ENCODE results near the gene SCUBE1. TPM values are rescaled to one million over a fixed set of nuclear protein-coding genes. Genes with fewer than 3 reads are reported as not detected.
A peak's percentile ranks its signal among the peaks of the same experiment; 100 is the strongest.
"Not testable (repeated sequence)": the region's sequence is repeated elsewhere in the genome, so short reads cannot be mapped to it uniquely, and the experiment has no call there.

Gene SCUBE1
- polyA plus RNA-seq, 4 donors = 7.3 to 15.9 (median 9.0) TPM

GRCh38 chr22:43288807-43289420, 54.3 kb downstream of the SCUBE1 start:
- no peak for DNase-seq (ENCODE audit: low read depth in 4 of 4, low spot score in 2 of 4)

- DNase-seq (ENCODE audit: low read depth in 4 of 4, low spot score in 2 of 4) = no peak
These were observed 54.8 kb downstream of the SCUBE1 start for GRCh38 chr22:43288378-43288777.

- no peak for DNase-seq (ENCODE audit: low read depth in 4 of 4, low spot score in 2 of 4)
These were observed 55.7 kb downstream of the SCUBE1 start for GRCh38 chr22:43287441-43287840.

GRCh38 chr22:43281394-43281793, 61.8 kb downstream of the SCUBE1 start:
- no peak for DNase-seq (ENCODE audit: low read depth in 4 of 4, low spot score in 2 of 4)

GRCh38 chr22:43280523-43280886, 62.7 kb downstream of the SCUBE1 start:
- DNase-seq (ENCODE audit: low read depth in 4 of 4, low spot score in 2 of 4) = not testable (repeated sequence)

- no peak for DNase-seq (ENCODE audit: low read depth in 4 of 4, low spot score in 2 of 4)
These were observed 63.2 kb downstream of the SCUBE1 start for GRCh38 chr22:43279867-43280522.

- peak in 1 of 4 donors; percentile 69 for DNase-seq (ENCODE audit: low read depth in 4 of 4, low spot score in 2 of 4)
These were observed 65.1 kb downstream of the SCUBE1 start for GRCh38 chr22:43277987-43278601.

- no peak for DNase-seq (ENCODE audit: low read depth in 4 of 4, low spot score in 2 of 4)
These were observed 66.1 kb downstream of the SCUBE1 start for GRCh38 chr22:43277091-43277490.

GRCh38 chr22:43276321-43276720, 66.9 kb downstream of the SCUBE1 start:
- DNase-seq (ENCODE audit: low read depth in 4 of 4, low spot score in 2 of 4) = no peak

GRCh38 chr22:43275545-43276317, 67.4 kb downstream of the SCUBE1 start:
- no peak for DNase-seq (ENCODE audit: low read depth in 4 of 4, low spot score in 2 of 4)

- DNase-seq (ENCODE audit: low read depth in 4 of 4, low spot score in 2 of 4) = no peak
These were observed 68.5 kb downstream of the SCUBE1 start for GRCh38 chr22:43274595-43275240.

- DNase-seq (ENCODE audit: low read depth in 4 of 4, low spot score in 2 of 4) = no peak
These were observed 69.2 kb downstream of the SCUBE1 start for GRCh38 chr22:43273902-43274484.

- DNase-seq (ENCODE audit: low read depth in 4 of 4, low spot score in 2 of 4) = no peak
These were observed 70.3 kb downstream of the SCUBE1 start for GRCh38 chr22:43272869-43273318.

GRCh38 chr22:43272301-43272700, 70.9 kb downstream of the SCUBE1 start:
- DNase-seq (ENCODE audit: low read depth in 4 of 4, low spot score in 2 of 4) = no peak

GRCh38 chr22:43270949-43271348, 72.2 kb downstream of the SCUBE1 start:
- no peak for DNase-seq (ENCODE audit: low read depth in 4 of 4, low spot score in 2 of 4)

- DNase-seq (ENCODE audit: low read depth in 4 of 4, low spot score in 2 of 4) = no peak
These were observed 72.8 kb downstream of the SCUBE1 start for GRCh38 chr22:43270314-43270908.

- no peak for DNase-seq (ENCODE audit: low read depth in 4 of 4, low spot score in 2 of 4)
These were observed 73.5 kb downstream of the SCUBE1 start for GRCh38 chr22:43269646-43270045.

- no peak for DNase-seq (ENCODE audit: low read depth in 4 of 4, low spot score in 2 of 4)
These were observed 73.9 kb downstream of the SCUBE1 start for GRCh38 chr22:43269246-43269645.

GRCh38 chr22:43267981-43268660, 75.1 kb downstream of the SCUBE1 start:
- no peak for DNase-seq (ENCODE audit: low read depth in 4 of 4, low spot score in 2 of 4)
